AG04450 (cell line): ENCODE results near the gene ABCC5. TPM values are rescaled to one million over a fixed set of nuclear protein-coding genes. Genes with fewer than 3 reads are reported as not detected.

ENCODE experiments used
- CTCF ChIA-PET: fragments of 300-600, 350-600 bp; formaldehyde crosslinking; extraction: SDS; loops from one replicate; lab custom pipeline; 2022; ENCODE audit warnings: antibody characterized with exemption, inconsistent platforms; lab: Charles Lee
- POLR2A ChIA-PET: fragments of 350-600 bp; formaldehyde crosslinking; extraction: SDS; loops from one replicate; lab custom pipeline; 2021; ENCODE audit warnings: antibody characterized with exemption, inconsistent platforms; lab: Yijun Ruan, JAX
- DNase-seq: peaks from one replicate; pipeline ENCODE4 v3.0.0-alpha.2; 2011; ENCODE audit warnings: low read depth, low spot score
- H3K27ac ChIP-seq: one replicate; pipeline ENCODE4 v1.5.1; 2012; ENCODE audit warnings: low read depth, low read length, control low read depth
- H3K27me3 ChIP-seq: one replicate; pipeline ENCODE4 v1.6.0; 2012; ENCODE audit warnings: low read length; ENCODE audit not compliant: control insufficient read depth, insufficient read depth
- H3K4me3 ChIP-seq: 2 replicates; pipeline ENCODE4 v1.5.1; 2011; ENCODE audit warnings: mild to moderate bottlenecking, low read depth, low read length, control low read depth
- H3K9me3 ChIP-seq: 2 replicates; pipeline ENCODE4 v1.5.1; 2012; ENCODE audit warnings: low read length; ENCODE audit not compliant: control insufficient read depth, insufficient read depth
- CTCF ChIP-seq: IDR thresholded peaks from 2 replicates; pipeline ENCODE4 v1.5.1; 2011; ENCODE audit warnings: low read depth, low read length, control low read depth, inconsistent platforms
- polyA plus RNA-seq: library from polyadenylated mRNA; depleted of rRNA; stranded (reverse); fragments of >200 nt; gene quantifications from 2 replicates; pipeline ENCODE4 v1.2.3, GENCODE V29; 2011

The ABCC5 gene
- polyA plus RNA-seq, 1 experiment = 30.6 TPM

GRCh38 chr3:183980403-183980802 lies 37.3 kb downstream of the ABCC5 start:
- no peak for TF ChIP-seq CTCF
- ChIA-PET CTCF (no interaction called here), POLR2A (interaction anchor here (0.5 kb wide), 1 partner anchor 242 kb away, joined by 4 read pairs; no protein-coding TSS in a partner anchor)
- Histone ChIP-seq H3K27me3 (no peaks in the 10 kb centered on the region), H3K27ac (no peak overlapping the region), H3K9me3 (no peaks in the 10 kb centered on the region), H3K4me3 (no peak overlapping the region)
- DNase-seq = no peak

GRCh38 chr3:183975981-183976662 lies 41.6 kb downstream of the ABCC5 start:
- POLR2A ChIA-PET = interaction anchor here (1.0 kb wide), 1 partner anchor 27 kb away, joined by 3 read pairs; no protein-coding TSS in a partner anchor
- H3K4me3 ChIP-seq = no peak overlapping the region
- no peak for DNase-seq
- H3K9me3 ChIP-seq = no peaks in the 10 kb centered on the region
- H3K27me3 ChIP-seq = no peaks in the 10 kb centered on the region
- CTCF ChIA-PET = interaction anchor here (1.6 kb wide), 2 partner anchors 12 to 15 kb away, joined by 4 to 5 read pairs; no protein-coding TSS in a partner anchor
- H3K27ac ChIP-seq = no peak overlapping the region
- TF ChIP-seq CTCF = no peak

- Histone ChIP-seq H3K9me3 (no peaks in the 10 kb centered on the region), H3K27me3 (no peaks in the 10 kb centered on the region), H3K27ac (no peak overlapping the region), H3K4me3 (no peak overlapping the region)
- POLR2A ChIA-PET = no interaction called here
- no peak for DNase-seq
- CTCF ChIA-PET = no interaction called here
- no peak for TF ChIP-seq CTCF
Observed at GRCh38 chr3:183968666-183969245, 48.9 kb downstream of the ABCC5 start.

GRCh38 chr3:183967693-183968092 lies 50.0 kb downstream of the ABCC5 start:
- no peak for TF ChIP-seq CTCF
- DNase-seq = no peak
- no peak overlapping the region for H3K27ac ChIP-seq
- H3K27me3 ChIP-seq = no peaks in the 10 kb centered on the region
- no peak overlapping the region for H3K4me3 ChIP-seq
- no peaks in the 10 kb centered on the region for H3K9me3 ChIP-seq
- ChIA-PET POLR2A (no interaction called here), CTCF (no interaction called here)

- CTCF ChIA-PET = no interaction called here
- H3K9me3 ChIP-seq = no peaks in the 10 kb centered on the region
- TF ChIP-seq CTCF = no peak
- H3K27ac ChIP-seq = no peak overlapping the region
- POLR2A ChIA-PET = no interaction called here
- H3K4me3 ChIP-seq = no peak overlapping the region
- no peaks in the 10 kb centered on the region for H3K27me3 ChIP-seq
- no peak for DNase-seq
Observed at GRCh38 chr3:183966361-183966791, 51.3 kb downstream of the ABCC5 start.
